K562 (cell line): ENCODE results near the gene OR2B2. TPM values are rescaled to one million over a fixed set of nuclear protein-coding genes. Genes with fewer than 3 reads are reported as not detected.

ENCODE experiments used
- ATF7 ChIP-seq: fragments of 450-650 bp; IDR thresholded peaks from 2 replicates; pipeline ENCODE4 v1.7.1; 2014; ENCODE audit warnings: mild to moderate bottlenecking, moderate library complexity
- C11orf30 ChIP-seq: fragments of 450-650 bp; IDR thresholded peaks from 2 replicates; pipeline ENCODE4 v1.6.1; 2016; ENCODE audit warnings: low read depth, mild to moderate bottlenecking
- CBFB ChIP-seq: sonication (generic); formaldehyde crosslinking; IDR thresholded peaks from 2 replicates; pipeline ENCODE4 v1.4.0; 2020; ENCODE audit warnings: mild to moderate bottlenecking, missing genetic modification reagents
- CBX2 ChIP-seq: fragments of 200-600 bp; sonication (generic); IDR thresholded peaks from one replicate; pipeline ENCODE4 v1.6.1; 2012; ENCODE audit warnings: mild to moderate bottlenecking, low read length, inconsistent platforms; ENCODE audit not compliant: insufficient read depth, poor library complexity, severe bottlenecking
- CBX5 ChIP-seq: IDR thresholded peaks from 2 replicates; pipeline ENCODE4 v1.6.1; 2014; ENCODE audit warnings: low read depth, borderline replicate concordance
- COPS2 ChIP-seq: fragments of 450-650 bp; conservative IDR thresholded peaks from 2 replicates; pipeline ENCODE4 v1.6.1; 2016; ENCODE audit warnings: mild to moderate bottlenecking, moderate library complexity
- HDGF ChIP-seq: fragments of 450-650 bp; IDR thresholded peaks from 2 replicates; pipeline ENCODE4 v1.6.1; 2016
- HIVEP1 ChIP-seq: fragments of 250-450 bp; sonication (Bioruptor Pico); IDR thresholded peaks from 2 replicates; pipeline ENCODE4 v1.4.0; 2020; ENCODE audit warnings: mild to moderate bottlenecking
- KLF6 ChIP-seq: fragments of 250-450 bp; sonication (Bioruptor Pico); IDR thresholded peaks from 2 replicates; pipeline ENCODE4 v1.4.0; 2020; ENCODE audit warnings: mild to moderate bottlenecking, moderate library complexity, borderline replicate concordance
- MITF ChIP-seq: IDR thresholded peaks from 2 replicates; pipeline ENCODE4 v1.6.1; 2014; ENCODE audit warnings: antibody characterized with exemption
- MYNN ChIP-seq, 2 experiments: sonication (generic); formaldehyde crosslinking in 1 of 2; IDR thresholded peaks; 2 replicates each; pipeline versions ENCODE4 v1.5.0 to v1.6.1; 2016 to 2020; ENCODE audit warnings: antibody characterized with exemption in 1 of 2, missing genetic modification reagents in 1 of 2
- NKRF ChIP-seq: fragments of 450-650 bp; IDR thresholded peaks from 2 replicates; pipeline ENCODE4 v1.6.1; 2016; ENCODE audit warnings: borderline replicate concordance
- NR4A1 ChIP-seq, 2 experiments: fragments of 250-450 bp in 1 of 2; fragments of 450-650 bp in 1 of 2; sonication (Bioruptor Pico) in 1 of 2; IDR thresholded peaks; 2 replicates each; pipeline versions ENCODE4 v1.4.0 to v1.6.1; 2016 to 2020; ENCODE audit warnings: mild to moderate bottlenecking in 2 of 2, missing compliant biosample characterization in 1 of 2, missing genetic modification characterization in 1 of 2, moderate library complexity in 1 of 2
- SP1 ChIP-seq: sonication (generic); formaldehyde crosslinking; IDR thresholded peaks from 2 replicates; pipeline ENCODE4 v1.8.1; 2022; ENCODE audit warnings: mild to moderate bottlenecking, missing genetic modification reagents
- ZNF408 ChIP-seq: fragments of 250-450 bp; sonication (Bioruptor Pico); IDR thresholded peaks from 2 replicates; pipeline ENCODE4 v1.4.0; 2020; ENCODE audit warnings: low read depth, mild to moderate bottlenecking, moderate library complexity
- ZNF707 ChIP-seq: fragments of 250-450 bp; sonication (Bioruptor Pico); conservative IDR thresholded peaks from 2 replicates; pipeline ENCODE4 v1.8.0; 2022; ENCODE audit warnings: inconsistent platforms, mild to moderate bottlenecking, moderate library complexity
- polyA plus RNA-seq, 8 experiments: library from polyadenylated mRNA; depleted of rRNA in 4 of 8; stranded (reverse) in 5 of 8; unstranded in 3 of 8; fragments of >200 nt; fragmentation: Nextera tagmentation in 2 of 8; fragmentation: Illumina TruSeq in 1 of 8; extraction: Ambion mirVana in 2 of 8; extraction: Trizol in 1 of 8; gene quantifications; 2 replicates each; pipeline versions ENCODE4 v1.2.1 to v1.2.3, GENCODE V29; 2011 to 2014; ENCODE audit warnings: inconsistent platforms in 1 of 8, missing spikeins in 1 of 8
- total RNA-seq, 7 experiments: library from RNA; depleted of rRNA in 6 of 7; stranded (reverse); fragments of >200 nt in 6 of 7; fragmentation: Illumina TruSeq in 2 of 7; extraction: Trizol in 2 of 7; gene quantifications; 2 replicates each; pipeline versions ENCODE4 v1.2.1 to v1.2.3, GENCODE V29; 2011 to 2021; ENCODE audit warnings: low replicate concordance in 1 of 7
- TF ChIP-seq, protein P1 (sequence below): fragments of 450-650 bp; IDR thresholded peaks from 2 replicates; pipeline ENCODE4 v1.6.1; 2016; ENCODE audit warnings: missing biosample characterization, missing genetic modification characterization
- TF ChIP-seq, protein P2 (sequence below): fragments of 250-450 bp; sonication (Bioruptor Pico); IDR thresholded peaks from 2 replicates; pipeline ENCODE4 v1.4.0; 2020; ENCODE audit warnings: mild to moderate bottlenecking, moderate library complexity, borderline replicate concordance
- TF ChIP-seq, protein P3 (sequence below): fragments of 250-450 bp; sonication (Bioruptor Pico); IDR thresholded peaks from 2 replicates; pipeline ENCODE4 v1.8.0; 2021; ENCODE audit warnings: borderline replicate concordance, mild to moderate bottlenecking, moderate library complexity; ENCODE audit not compliant: poor library complexity, severe bottlenecking

The OR2B2 gene
- total and polyA plus RNA-seq, 9 of the 15 experiments (the other 6 are each of a cell fraction or from before 2014, with no cell fraction given): 0.24 TPM; not detected in 8

DNA sequence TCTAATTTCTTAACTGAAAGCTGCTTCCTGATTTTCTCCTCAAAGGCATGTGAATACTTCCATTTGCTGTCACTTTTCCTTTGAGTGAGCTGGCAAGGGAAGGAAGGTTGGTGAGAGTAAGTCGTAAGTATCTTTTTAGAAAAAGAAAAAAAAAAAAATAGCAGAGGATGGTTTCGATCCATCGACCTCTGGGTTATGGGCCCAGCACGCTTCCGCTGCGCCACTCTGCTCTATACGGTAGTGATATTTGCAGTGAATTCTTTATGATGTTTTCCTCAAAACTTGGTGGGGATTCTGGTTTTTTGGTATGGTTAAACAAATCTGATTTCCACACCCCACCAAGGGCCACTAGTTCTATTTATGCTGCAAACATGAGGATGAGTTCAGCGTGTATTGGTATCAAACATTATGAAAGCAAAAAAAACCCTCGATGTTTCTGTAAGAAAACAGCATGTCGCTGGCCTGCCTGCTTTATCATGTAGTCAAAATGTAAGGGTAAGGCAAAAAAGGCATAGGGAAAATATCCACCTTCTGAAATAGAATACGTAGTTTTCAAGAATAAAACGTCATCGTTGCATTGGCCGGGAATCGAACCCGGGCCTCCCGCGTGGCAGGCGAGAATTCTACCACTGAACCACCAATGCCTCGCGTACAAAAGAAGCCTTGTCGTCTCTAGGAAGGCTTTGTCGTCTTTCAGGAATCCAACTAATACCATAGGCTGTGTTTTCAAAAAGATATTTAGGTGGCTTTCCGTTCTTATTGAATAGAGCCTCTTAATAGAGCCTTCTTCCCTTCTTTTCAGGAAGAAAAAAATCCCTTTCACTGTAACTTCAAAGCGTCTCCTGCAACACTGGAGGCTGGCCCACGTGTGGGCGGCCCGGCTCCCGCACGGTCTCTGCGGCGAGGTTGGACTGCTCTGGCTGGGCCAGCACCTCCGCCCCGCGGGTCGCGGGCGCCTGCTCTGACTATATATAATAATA is 9.6 kb downstream of the OR2B2 start (continued):
- no peak for TF ChIP-seq HDGF
- TF ChIP-seq CBFB (CRISPR knock-in tag): no peak; the same call in 1 of the 2 replicates
- no peak for TF ChIP-seq NR4A1 (CRISPR knock-in tag; IDR thresholded peaks at IDR 0.05)
- peak; percentile 64; the same call in 1 of the 2 replicates for TF ChIP-seq NR4A1 (tag; IDR thresholded peaks at IDR 0.05)
- TF ChIP-seq, protein P1, sequence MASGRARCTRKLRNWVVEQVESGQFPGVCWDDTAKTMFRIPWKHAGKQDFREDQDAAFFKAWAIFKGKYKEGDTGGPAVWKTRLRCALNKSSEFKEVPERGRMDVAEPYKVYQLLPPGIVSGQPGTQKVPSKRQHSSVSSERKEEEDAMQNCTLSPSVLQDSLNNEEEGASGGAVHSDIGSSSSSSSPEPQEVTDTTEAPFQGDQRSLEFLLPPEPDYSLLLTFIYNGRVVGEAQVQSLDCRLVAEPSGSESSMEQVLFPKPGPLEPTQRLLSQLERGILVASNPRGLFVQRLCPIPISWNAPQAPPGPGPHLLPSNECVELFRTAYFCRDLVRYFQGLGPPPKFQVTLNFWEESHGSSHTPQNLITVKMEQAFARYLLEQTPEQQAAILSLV (tag): no peak
- no peak for TF ChIP-seq COPS2
- TF ChIP-seq, protein P2, sequence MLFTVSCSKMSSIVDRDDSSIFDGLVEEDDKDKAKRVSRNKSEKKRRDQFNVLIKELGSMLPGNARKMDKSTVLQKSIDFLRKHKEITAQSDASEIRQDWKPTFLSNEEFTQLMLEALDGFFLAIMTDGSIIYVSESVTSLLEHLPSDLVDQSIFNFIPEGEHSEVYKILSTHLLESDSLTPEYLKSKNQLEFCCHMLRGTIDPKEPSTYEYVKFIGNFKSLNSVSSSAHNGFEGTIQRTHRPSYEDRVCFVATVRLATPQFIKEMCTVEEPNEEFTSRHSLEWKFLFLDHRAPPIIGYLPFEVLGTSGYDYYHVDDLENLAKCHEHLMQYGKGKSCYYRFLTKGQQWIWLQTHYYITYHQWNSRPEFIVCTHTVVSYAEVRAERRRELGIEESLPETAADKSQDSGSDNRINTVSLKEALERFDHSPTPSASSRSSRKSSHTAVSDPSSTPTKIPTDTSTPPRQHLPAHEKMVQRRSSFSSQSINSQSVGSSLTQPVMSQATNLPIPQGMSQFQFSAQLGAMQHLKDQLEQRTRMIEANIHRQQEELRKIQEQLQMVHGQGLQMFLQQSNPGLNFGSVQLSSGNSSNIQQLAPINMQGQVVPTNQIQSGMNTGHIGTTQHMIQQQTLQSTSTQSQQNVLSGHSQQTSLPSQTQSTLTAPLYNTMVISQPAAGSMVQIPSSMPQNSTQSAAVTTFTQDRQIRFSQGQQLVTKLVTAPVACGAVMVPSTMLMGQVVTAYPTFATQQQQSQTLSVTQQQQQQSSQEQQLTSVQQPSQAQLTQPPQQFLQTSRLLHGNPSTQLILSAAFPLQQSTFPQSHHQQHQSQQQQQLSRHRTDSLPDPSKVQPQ (CRISPR knock-in tag): no peak
- peak; percentile 54; the same call in 1 of the 2 replicates for TF ChIP-seq NKRF
- TF ChIP-seq C11orf30: no peak
- no peak; the same call in 1 of the 2 replicates for TF ChIP-seq ZNF707 (CRISPR knock-in tag)
- no peak for TF ChIP-seq ZNF408 (CRISPR knock-in tag)
- no peak for TF ChIP-seq HIVEP1 (CRISPR knock-in tag)
- TF ChIP-seq KLF6 (CRISPR knock-in tag): no peak
- TF ChIP-seq, protein P3, sequence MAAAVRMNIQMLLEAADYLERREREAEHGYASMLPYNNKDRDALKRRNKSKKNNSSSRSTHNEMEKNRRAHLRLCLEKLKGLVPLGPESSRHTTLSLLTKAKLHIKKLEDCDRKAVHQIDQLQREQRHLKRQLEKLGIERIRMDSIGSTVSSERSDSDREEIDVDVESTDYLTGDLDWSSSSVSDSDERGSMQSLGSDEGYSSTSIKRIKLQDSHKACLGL (CRISPR knock-in tag): peak; percentile 37
- TF ChIP-seq CBX2: no peak
- peak; percentile 83 for TF ChIP-seq SP1
- no peak for TF ChIP-seq CBX5
- TF ChIP-seq MITF: no peak
- TF ChIP-seq ATF7: peak; percentile 92
- peak; percentile 85 for TF ChIP-seq MYNN (IDR thresholded peaks at IDR 0.05)
- TF ChIP-seq MYNN (CRISPR knock-in tag; IDR thresholded peaks at IDR 0.05): no peak
